Measurements from ENCODE around the gene MS4A15.

DNA sequence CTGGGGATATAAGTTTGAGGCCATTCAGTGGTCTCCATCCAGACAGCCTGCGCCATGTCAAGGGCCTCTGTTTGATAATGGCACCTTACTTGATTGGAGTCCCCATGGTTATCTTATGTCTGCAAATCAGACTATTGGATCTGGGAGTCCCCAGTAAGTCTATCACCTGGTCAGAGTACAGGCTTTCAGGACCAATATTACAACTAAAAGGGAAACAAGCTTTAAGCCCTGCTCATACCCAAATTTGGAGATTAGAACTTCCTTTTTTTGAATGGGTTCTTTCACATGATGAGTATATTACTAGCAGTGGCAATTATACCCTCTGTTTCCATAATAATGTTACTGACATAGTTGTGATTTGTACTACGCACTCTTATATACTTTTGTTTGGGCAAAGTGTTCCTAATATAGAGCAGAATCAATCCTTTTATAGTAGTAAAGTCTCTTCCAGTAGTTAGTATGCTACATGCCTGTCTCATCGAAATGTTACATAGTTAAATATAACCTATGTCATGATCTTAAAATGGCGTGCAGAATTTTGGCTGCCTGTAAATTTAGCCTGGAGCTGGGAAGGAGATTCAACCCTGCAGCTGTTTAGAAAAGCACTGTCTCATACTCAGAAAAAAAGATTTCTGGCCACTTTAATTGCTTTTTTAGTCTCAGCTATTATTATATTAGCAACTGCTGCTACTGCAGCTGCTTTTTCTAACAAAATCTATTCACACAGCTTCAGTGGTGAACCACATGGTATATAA lies 4.9 kb downstream of the MS4A15 start:
- TF ChIP-seq, protein P1, sequence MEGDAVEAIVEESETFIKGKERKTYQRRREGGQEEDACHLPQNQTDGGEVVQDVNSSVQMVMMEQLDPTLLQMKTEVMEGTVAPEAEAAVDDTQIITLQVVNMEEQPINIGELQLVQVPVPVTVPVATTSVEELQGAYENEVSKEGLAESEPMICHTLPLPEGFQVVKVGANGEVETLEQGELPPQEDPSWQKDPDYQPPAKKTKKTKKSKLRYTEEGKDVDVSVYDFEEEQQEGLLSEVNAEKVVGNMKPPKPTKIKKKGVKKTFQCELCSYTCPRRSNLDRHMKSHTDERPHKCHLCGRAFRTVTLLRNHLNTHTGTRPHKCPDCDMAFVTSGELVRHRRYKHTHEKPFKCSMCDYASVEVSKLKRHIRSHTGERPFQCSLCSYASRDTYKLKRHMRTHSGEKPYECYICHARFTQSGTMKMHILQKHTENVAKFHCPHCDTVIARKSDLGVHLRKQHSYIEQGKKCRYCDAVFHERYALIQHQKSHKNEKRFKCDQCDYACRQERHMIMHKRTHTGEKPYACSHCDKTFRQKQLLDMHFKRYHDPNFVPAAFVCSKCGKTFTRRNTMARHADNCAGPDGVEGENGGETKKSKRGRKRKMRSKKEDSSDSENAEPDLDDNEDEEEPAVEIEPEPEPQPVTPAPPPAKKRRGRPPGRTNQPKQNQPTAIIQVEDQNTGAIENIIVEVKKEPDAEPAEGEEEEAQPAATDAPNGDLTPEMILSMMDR (IDR thresholded peaks at IDR 0.05), result no peak
- no peak for TF ChIP-seq POLR2A (IDR thresholded peaks at IDR 0.05)

Measured in upper lobe of left lung (tissue), 4 donors.